HG03439 (cell line): ENCODE results near the gene RUSC2.
"Not testable (repeated sequence)": the region's sequence is repeated elsewhere in the genome, so short reads cannot be mapped to it uniquely, and the experiment has no call there.

ENCODE experiments used
- ATAC-seq: cut with Tn5 transposase; IDR thresholded peaks from one replicate; pipeline ENCODE4 v1.9.1; 2021; ENCODE audit warnings: mild to moderate bottlenecking, moderate library complexity; ENCODE audit not compliant: unreplicated experiment

Gene RUSC2

GRCh38 chr9:35493119-35493518 lies 3.2 kb downstream of the RUSC2 start:
- ATAC-seq = not testable (repeated sequence)

GRCh38 chr9:35495984-35496383 lies 6.1 kb downstream of the RUSC2 start:
- no peak for ATAC-seq

DNA sequence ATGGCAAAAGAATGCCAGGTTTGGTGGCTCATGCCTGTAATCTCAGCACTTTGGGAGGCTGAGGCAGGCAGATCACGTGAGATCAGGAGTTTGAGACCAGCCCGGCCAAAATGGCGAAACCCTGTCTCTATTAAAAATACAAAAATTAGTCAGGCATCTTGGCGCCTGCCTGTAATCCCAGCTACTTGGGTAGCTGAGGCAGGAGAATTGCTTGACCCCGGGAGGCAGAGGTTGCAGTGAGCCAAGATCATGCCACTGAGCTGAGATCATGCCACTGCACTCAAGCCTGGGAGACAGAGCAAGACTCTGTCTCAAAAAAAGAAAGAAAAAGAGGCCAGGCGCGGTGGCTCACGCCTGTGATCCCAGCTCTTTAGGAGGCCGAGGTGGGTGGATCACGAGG lies 8.3 kb downstream of the RUSC2 start:
- ATAC-seq = not testable (repeated sequence)

GRCh38 chr9:35499029-35499700 lies 9.3 kb downstream of the RUSC2 start:
- no peak for ATAC-seq

GRCh38 chr9:35499701-35500030 lies 9.8 kb downstream of the RUSC2 start:
- no peak for ATAC-seq

DNA sequence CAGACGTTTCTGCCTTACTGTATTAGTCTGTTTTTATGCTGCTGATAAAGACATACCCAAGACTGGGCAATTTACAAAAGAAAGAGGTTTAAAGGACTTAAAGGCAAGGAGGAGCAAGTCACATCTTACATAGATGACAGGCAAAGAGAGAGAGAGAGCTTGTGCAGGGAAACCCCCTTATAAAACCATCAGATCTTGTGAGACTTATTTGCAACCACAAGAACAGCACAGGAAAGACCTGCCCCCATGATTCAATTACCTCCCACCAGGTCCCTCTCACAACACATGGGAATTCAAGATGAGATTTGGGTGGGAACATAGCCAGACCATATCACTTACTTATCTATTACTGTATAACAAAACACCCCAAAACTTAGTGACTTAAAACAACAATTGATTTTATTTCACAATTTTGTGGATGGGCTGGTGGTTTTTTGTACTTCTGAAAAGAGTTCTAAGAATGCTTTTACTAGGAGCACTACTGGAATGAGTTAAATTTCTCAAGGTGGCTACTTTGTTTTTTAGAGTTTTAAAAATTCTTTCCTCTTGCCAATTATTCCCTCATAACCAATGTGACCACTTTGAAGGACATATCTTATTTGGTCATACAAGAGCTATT lies 10.3 kb downstream of the RUSC2 start:
- ATAC-seq = no peak

DNA sequence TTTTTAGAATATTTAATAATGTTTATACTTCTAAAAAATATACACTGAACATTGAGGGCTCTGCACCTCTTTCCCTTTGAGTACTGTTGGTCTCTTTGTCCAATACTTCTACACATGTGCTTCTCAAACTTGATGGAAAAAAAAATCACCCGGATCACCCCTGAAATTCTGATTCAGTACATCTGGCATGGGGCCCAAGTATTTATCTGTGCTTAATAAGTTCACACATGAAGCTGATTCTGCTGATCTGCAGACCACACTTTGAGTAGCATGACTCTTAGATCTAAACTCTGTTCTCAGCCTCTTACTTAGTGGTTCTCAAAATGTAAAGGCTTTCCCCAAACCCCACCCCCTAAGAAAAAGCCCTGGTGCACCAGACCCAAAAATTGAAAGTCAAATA lies 12.0 kb downstream of the RUSC2 start:
- no peak for ATAC-seq

DNA sequence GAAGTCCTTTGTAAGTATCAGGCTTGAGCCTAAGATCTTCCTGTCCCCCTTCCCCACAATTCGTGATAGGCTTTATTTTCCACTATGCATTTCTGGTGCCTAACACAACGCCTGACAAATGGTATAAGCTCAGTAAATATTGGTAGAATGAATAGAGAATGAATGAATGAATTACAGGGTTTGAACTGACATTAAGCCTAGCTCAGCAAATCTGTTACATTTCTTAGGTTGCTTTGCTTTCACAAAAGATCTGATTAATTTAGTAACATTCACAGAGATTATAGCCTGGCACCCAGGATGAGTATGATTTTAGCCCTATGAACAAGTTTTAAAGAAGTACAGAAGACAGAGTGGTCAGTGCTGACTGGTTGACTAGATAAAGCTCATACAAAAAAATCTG lies 16.4 kb downstream of the RUSC2 start:
- no peak for ATAC-seq

- no peak for ATAC-seq
Observed at GRCh38 chr9:35508069-35508468, 18.2 kb downstream of the RUSC2 start.

GRCh38 chr9:35510383-35510753 lies 20.5 kb downstream of the RUSC2 start:
- no peak for ATAC-seq

DNA sequence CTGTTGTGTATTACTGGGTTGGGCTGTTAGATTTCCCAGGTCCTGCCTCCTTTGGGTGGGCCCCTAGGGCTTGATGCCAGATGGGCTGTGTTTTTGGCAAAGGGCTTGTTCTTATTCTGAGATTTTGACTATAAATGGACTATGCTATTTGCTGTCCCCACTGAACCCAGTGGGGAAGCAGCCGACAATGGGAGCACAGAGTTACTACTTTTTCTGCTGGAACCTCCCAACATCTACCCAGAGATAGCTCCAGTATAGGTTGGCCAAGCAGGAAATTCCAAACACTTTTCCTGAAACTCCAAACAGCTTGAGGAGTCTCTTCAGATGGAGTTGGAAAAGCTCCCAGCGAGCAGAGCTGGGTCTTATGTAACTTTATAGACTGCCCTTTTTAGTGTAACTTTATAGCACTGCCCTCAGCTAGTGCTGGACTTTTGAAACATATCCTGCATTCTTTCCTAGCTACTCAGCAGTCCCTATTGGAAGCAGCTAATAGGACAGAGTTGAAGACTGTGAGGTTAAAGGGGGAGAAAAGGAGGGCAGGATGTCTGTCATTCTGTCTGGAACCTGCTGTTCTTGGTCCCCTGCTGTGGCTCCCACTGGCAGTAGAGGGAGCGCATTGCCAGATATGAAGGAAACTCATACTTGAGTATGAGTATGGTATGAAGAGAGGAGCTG lies 21.0 kb downstream of the RUSC2 start:
- no peak for ATAC-seq

- ATAC-seq = no peak
Observed at GRCh38 chr9:35511453-35511852, 21.5 kb downstream of the RUSC2 start.

DNA sequence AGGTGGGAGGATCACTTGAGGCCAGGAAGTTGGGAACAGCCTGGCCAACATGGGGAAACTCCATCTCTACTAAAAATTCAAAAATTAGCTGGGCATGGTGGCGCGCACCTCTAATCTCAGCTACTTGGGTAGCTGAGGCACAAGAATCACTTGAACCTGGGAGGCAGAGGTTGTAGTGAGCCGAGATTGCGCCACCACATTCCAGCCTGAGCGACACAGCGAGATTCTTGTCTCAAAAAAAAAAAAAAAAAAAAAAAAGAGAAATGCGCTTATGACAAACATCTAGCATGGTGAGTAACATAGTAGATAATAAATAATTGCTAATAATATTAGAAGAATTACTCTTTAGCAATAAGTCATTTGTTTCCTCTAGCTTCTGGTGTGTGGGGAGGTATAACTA lies 25.9 kb downstream of the RUSC2 start:
- no peak for ATAC-seq

GRCh38 chr9:35516479-35516878 lies 26.6 kb downstream of the RUSC2 start:
- no peak for ATAC-seq

- no peak for ATAC-seq
Observed at GRCh38 chr9:35517131-35517530, 27.2 kb downstream of the RUSC2 start.

- ATAC-seq = no peak
Observed at GRCh38 chr9:35517552-35518224, 27.8 kb downstream of the RUSC2 start.

DNA sequence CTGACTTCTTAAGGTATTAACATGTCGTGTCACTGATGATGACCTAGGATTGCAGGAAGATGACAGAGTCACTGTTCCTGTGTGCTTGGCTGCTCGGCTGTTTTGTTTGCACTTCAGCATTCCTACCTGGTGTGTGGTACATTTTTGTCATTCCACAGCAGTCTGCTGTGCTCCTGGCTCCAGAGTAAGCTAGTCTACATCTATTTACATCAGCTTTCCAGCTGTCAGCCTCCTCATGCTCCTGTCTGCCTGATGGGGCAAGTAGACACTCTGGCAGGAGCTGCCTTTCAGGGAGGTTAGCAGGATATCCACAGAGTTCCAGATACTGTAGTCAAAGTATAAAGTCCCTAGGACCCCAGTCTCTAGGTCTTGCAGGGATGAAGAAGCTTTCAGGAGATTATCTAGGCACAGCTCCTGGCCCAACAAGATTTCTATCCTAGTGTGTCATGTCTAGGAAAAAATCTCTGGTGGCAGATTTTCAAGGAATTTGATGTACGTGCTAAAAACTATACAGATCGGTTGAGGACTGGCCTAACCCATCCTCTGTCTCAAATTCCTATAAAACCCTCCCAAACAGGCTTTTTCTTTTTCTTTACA lies 28.4 kb downstream of the RUSC2 start:
- ATAC-seq = no peak

GRCh38 chr9:35518981-35519679 lies 29.2 kb downstream of the RUSC2 start:
- ATAC-seq = no peak

DNA sequence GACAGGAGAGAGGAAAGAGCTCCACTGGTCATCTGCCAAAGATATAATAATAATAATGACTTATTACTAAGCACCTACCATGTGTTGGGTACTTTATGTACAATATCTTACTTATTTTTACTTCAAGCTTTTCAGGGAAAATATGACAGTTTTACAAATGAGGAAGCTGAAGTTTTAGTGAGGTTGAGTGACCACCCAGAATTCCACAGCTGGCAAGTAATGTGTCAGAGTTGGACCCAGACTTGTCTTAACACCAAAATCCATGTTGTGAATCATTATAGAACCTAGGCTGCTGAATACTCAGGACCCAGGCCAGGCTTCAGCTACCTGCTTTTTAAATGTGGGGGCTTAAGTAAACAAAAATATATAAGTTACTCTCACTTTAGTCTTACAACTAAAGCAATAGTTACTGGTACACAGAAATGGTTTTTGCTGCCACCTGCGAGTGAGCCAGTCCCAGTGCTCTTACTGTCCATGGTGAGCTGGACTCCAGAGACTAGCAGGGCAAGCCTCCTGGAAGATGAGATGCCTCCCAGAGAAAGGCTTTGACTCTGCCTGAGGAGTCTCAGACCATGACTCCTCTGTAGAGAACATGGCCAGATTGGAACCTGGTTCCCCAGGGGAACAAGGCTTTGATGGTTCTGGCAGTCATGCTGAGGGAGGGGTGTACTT lies 29.9 kb downstream of the RUSC2 start:
- ATAC-seq = no peak

DNA sequence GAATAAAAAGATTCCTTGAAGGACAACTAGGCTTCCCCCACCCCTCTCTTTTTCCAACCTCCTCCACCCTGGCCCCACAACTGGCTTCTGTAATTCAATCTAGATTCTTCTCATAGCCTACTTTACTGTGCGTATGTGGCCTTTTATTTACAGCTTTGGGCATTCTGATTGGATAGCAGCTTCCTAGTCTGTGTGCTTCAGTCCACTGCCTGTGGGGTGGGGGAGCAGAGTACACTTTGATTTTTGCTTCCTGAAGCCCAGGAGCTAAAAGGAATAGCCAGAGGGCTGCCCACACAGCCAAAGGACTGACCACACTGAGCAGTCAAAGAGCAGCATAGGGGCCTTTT lies 30.4 kb downstream of the RUSC2 start:
- no peak for ATAC-seq

- ATAC-seq = no peak
Observed at GRCh38 chr9:35521708-35522107, 31.8 kb downstream of the RUSC2 start.
